ENCODE measurements around the gene TOMM40.
"Not testable (repeated sequence)": the region's sequence is repeated elsewhere in the genome, so short reads cannot be mapped to it uniquely, and the experiment has no call there.

TOMM40 gene

DNA sequence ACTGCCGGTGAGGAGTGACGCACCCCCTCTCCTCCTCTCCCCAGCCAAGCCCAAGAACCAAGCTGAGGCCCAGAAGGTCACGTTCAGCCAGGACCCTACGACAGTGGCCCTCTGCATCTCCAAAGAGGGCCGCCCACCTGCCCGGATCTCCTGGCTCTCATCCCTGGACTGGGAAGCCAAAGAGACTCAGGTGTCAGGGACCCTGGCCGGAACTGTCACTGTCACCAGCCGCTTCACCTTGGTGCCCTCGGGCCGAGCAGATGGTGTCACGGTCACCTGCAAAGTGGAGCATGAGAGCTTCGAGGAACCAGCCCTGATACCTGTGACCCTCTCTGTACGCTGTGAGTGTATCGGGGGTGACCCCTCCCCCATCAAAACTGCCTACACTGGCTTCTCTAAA lies 19.2 kb upstream of the TOMM40 start:
- DNase-seq (ENCODE audit: low read depth), result no peak

DNA sequence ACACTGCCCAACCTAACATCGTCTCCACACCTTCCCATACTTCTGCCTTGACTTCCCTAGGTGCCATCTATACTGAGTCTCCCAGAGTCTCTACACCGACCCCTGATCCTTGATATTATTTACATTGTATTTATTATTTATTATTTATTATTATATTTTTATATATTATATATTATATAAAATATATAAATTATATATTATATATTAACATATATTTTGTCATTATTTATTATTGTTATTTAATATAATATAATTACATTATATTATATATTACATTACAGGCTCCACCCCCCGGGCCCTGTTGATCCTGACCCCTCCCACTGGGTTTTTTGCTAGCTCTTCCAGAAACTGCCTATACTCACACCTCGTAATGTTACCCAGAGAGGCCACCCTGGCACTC lies 18.4 kb upstream of the TOMM40 start:
- DNase-seq (ENCODE audit: low read depth), result no peak

DNA sequence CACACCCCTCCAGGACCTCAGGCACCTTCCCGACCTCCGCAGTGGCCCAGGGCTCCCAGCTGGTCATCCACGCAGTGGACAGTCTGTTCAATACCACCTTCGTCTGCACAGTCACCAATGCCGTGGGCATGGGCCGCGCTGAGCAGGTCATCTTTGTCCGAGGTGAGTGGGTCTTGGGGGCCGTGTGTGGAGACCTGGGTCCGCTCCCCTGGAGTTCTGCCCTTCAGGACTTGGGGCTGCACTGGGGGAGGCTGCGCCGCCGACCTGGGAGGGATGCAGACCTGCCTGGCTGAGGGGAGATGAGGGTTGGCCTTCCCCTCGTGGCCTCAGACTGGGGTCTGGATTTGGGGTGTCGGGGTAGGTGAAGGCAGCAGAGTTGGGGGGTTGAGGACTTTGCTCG lies 16.7 kb upstream of the TOMM40 start:
- DNase-seq (ENCODE audit: low read depth), result no peak

DNA sequence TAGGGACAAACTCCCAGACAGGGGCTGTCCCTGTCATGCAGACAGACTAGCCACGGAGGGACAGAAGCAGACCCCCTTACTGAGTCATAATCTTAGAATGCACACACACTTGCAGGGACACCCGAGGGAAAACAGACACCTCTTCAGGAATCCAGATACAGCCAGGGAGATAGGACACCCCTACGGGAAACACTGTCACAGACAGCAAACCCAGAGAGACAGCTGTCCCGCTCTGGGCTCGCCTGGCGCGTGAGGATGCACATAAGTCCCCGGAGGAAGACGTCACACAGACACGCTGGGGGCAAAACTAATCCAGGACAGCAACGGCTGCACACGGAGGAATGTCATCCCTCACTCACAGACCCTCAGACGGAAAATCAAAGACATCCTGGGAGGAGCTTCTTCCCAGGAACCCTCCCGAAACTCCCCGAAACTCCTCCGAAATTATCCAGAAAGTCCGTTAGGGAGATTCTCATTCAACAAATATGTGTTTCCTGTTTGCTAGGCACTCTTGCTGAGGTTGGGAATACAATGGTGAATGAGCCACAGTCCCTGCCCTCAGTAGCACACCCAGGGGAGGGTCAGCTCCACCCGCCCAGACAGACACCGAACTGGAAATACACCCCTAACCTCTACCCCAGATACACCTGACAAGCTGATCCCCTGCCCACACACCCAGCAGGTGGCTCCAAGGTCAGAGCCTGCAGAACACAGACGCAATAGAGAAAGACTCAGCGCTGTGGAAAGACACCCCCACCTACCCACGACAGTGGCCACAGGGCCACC lies 15.2 kb upstream of the TOMM40 start:
- no peak for DNase-seq (ENCODE audit: low read depth)

DNA sequence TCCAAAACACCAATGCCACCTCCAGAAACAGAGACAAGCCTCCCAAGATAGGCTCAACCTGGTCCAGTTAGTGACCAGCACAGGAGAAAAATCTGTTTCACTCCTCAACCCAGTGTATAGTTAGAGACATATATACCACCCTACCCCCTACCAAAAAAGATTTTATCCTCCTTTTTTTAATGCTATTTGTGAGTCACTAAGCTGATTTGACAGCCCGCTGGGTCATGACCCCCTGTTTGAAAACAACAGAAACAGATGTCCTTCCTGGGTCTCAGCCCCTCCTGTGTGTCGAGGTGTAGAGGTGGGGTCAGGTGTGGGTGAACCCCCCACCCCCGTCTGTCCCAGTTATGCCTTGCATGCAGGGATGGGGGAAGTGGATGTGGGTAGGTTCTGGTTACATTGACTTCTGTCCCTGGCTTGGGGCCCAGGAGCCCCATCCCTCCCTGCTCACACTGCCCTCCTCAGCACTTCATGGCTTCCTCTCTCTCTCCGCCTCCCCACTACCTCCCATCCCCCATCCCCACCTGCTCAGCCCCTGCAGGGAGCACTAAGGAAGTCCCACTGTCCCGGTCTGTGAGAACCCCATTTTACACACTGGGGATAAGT lies 14.0 kb upstream of the TOMM40 start:
- DNase-seq (ENCODE audit: low read depth), result no peak

DNA sequence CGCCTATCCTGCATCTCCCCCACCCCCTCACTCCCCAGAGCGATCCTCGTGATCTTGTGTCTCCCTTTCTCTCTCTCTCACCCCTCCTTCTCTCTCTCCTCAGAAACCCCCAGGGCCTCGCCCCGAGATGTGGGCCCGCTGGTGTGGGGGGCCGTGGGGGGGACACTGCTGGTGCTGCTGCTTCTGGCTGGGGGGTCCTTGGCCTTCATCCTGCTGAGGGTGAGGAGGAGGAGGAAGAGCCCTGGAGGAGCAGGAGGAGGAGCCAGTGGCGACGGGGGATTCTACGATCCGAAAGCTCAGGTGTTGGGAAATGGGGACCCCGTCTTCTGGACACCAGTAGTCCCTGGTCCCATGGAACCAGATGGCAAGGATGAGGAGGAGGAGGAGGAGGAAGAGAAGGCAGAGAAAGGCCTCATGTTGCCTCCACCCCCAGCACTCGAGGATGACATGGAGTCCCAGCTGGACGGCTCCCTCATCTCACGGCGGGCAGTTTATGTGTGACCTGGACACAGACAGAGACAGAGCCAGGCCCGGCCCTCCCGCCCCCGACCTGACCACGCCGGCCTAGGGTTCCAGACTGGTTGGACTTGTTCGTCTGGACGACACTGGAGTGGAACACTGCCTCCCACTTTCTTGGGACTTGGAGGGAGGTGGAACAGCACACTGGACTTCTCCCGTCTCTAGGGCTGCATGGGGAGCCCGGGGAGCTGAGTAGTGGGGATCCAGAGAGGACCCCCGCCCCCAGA lies 12.8 kb upstream of the TOMM40 start:
- DNase-seq (ENCODE audit: low read depth), result no peak

DNA sequence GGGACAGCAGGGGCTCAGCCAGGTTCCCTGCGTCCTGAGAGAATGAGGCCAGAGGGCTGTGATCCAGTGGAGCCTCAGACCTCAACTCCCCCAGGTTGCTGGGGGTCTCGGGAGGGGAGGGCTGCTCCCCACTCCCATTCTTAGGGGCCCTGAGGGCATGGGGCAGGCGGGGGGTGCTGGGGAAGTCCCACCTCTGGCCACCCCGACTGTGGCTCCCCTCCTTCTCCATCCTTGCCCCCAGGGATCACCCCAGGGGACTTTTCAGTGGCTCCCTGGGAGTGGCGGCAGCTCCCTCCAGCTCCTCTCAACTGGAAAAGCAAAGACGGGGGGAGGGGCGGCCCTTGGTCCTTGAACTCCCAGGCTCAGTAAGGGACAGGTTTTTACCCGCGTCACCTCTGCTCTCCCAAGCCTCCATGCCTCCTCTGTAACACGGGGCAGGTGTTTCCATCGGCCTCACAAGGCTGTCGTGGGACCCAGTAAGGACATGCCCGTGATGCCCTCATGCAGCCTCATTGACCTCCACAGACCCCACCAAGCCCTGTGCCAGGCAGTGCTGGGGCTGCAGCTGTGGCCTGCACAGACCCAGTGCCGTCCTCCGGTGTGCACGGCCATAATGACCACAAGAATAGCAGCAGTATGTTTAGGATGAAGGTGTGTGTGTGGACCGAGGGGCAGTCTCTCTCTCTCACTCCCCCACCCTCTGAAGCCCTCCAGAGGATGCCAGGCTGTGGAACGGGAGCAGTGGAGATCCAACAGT lies 11.6 kb upstream of the TOMM40 start:
- no peak for DNase-seq (ENCODE audit: low read depth)

DNA sequence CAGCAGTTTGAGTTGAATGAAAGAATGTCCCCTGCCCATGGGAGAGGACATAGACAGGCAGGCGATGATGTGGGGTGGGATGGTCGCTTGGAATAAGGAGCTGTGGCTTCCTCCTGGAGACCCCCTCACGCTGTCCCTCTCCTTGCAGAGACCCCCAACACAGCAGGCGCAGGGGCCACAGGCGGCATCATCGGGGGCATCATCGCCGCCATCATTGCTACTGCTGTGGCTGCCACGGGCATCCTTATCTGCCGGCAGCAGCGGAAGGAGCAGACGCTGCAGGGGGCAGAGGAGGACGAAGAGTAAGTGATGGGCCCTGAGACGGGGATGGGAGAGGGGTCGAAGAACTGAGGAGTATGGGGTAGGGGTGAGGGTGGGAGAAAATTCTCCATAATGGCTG lies 9.0 kb upstream of the TOMM40 start:
- no peak for DNase-seq (ENCODE audit: low read depth)

DNA sequence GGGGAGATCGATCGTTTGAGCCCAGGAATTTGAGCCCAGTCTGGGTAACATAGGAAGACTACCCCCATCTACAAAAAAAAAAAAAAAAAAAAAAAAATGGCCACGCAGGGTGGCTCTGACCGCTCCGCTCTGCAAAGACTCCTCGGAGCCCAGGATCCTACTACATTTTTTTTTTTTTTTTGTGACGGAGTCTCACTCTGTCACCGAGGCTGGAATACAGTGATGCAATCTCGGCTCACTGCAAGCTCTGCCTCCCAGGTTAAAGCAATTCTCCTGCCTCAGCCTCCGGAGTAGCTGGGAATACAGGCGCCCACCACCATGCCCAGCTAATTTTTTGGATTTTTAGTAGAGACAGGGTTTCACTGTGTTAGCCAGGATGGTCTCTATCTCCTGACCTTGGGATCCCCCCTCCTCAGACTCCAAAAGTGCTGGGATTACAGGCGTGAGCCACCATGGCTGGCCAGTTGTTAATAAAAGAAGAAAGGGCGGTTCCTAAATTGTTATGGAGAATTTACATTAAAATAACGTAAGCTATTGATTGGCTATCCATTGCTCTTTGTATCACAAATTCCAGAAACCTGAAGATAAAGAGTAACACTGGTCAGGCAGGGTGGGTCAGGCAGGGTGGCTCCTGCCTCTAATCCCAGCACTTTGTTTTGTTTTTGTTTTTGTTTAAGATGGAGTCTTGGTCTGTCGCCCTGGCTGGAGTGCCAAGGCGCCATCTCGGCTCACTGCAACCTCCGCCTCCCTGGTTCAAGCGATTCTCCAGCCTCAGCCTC lies 8.2 kb upstream of the TOMM40 start:
- not testable (repeated sequence) for DNase-seq (ENCODE audit: low read depth)

DNA sequence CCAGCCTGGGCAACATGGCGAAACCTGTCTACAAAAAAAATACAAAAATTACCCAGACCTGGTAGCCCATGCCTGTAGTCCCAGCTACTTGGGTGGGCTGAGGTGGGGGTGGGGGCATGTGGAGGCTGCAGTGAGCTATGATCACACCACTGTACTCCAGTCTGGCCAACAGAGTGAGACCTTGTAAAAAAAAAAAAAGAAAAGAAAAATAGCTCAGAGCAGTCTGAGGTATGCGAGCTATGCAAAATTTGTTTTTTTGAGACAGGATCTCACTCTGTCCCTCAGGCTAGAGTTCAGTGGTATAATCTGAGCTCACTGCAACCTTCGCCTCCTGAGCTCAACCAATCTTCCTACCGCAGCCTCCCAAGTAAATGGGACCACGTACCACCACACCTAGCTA lies 7.1 kb upstream of the TOMM40 start:
- DNase-seq (ENCODE audit: low read depth), result no peak

DNA sequence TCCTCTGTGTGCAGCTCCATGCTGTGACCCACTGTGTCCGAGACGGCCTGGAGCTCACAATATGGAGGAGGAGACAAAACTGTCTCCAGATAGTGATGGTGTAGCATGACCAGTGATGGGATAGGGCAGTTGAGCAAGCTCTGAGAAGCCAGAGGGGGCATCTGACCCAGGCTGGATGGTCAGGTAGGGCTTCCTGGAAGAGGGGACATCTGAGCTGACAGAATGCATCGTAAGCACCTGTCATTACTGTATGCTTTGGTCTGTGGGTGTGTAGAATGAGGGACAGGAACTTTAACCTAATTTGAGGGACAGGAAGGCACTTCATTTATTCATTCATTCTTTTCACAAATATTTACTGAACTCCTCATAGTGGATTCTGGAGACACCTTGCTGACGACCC lies 6.5 kb upstream of the TOMM40 start:
- DNase-seq (ENCODE audit: low read depth), result no peak

DNA sequence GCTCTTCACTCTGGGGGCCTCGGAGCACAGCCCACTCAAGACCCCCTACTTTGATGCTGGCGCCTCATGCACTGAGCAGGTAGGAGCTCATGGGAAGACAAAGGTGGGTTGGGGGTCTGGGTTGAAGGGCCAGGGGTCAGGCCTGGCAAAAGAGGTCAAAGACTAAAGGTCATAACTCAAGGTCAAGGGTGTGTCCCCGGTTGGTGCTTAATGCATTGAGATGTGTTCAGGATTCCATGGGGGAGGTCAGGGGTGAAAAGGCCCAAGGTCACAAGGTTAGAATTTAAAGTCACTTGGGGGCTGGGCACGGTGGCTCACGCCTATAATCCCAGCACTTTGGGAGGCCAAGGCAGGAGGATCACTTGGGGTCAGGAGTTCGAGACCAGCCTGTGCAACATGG lies 4.9 kb upstream of the TOMM40 start:
- DNase-seq (ENCODE audit: low read depth), result no peak

DNA sequence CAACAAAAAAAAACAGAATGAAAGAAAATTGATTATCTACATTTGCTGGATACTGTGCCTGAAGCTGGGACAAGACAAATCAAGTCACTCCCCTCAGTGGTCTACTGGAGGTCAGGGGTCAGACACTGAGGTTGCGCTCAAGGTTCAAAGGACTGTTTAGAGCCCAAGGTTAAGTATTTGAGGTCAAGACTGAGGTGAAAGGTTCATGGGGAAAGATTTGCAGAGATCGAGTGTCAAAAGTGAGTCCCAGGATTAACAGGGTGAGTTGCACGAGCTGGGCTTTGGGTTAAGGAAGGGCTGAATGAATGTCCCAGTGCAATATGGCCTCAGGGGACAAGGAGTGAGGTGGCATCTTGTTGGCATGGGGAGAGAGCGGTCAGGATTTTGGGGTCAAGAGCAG lies 3.4 kb upstream of the TOMM40 start:
- DNase-seq (ENCODE audit: low read depth), result no peak

DNA sequence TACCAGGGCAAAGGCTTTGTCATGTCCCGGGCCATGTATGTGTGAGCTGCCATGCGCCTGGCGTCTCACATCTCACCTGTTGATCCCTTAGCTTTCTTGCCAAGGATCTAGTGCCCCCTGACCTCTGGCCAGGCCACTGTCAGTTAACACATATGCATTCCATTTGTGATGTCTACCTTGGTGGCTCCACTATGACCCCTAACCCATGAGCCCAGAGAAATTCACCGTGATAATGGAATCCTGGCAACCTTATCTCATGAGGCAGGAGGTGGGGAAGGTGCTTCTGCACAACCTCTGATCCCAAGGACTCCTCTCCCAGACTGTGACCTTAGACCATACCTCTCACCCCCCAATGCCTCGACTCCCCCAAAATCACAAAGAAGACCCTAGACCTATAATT lies 2.7 kb upstream of the TOMM40 start:
- not testable (repeated sequence) for DNase-seq (ENCODE audit: low read depth)

DNA sequence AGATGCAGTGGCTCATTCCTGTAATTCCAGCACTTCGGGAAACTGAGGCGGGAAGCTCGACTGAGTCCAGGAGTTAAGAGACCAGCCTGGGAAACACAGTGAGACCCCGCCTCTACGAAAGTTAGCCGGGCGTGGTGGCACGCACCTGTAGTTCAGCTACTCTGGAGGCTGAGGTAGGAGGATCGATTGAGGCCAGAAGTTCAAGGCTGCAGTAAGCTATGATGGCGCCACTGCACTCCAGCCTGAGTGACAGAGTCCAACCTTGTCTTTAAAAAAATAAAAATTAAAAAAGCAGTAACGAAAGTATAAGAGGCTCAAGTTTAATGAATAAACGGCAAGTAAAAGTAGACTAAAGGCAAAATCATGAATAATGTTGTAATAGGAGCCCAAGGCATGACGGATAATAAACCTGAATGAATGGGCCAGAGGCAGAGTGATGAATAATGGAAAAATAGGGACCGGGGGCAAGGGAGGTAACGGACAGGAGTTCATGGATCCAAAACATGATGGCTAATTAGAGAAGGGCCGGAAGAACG lies 1.2 kb upstream of the TOMM40 start:
- DNase-seq (ENCODE audit: low read depth), result no peak

DNA sequence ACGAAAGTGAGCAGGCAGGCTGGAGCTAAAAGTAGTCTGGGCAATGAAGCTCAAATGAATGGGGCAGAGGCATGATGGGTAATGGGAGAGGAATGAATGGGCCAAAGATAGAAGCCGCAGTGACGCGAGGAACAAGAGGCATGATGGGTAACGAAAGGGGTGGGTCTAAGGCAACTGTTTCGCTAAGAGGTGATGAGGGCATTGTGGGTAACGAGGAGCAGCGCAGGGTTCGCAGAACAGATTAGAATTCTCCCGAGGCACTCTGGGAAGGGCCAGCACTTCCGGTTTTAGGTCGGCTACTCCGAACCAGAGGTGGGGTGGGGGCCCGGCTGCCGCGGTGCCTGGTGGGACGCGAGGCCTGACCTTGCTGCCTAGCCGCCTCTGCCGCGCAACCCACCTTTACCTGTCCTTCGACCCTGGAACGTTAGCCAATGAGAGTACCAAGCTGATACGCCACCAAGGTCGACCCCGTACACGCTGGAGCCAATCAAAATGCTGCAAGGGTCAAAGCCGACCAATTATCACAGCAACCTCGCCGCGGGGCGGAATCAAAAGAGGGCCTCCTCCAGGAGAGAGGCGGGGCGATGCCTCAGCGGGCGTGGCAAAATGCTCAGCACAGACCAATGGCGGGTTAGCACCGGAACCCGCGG lies 563 bp upstream of the TOMM40 start:
- DNase-seq (ENCODE audit: low read depth), result no peak

DNA sequence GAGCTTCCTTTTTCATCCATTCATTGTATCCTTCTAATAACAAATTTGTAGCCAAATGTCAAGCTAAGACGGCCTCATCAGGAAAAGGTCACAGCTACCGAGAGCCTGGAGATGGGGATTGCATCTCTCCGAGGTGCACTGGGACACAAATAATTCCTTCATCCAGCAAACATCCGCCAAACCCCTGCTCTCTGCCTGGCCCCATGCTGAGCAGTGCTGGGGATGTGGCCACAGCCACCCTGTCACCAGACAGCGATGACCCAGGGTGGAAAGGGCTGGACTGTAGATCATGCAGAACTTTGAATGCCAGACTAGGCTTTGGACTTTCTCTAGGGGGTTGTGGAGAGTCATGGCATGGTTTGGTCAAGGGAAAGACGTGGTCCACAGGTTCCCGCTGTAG lies 1.9 kb downstream of the TOMM40 start:
- no peak for DNase-seq (ENCODE audit: low read depth)

DNA sequence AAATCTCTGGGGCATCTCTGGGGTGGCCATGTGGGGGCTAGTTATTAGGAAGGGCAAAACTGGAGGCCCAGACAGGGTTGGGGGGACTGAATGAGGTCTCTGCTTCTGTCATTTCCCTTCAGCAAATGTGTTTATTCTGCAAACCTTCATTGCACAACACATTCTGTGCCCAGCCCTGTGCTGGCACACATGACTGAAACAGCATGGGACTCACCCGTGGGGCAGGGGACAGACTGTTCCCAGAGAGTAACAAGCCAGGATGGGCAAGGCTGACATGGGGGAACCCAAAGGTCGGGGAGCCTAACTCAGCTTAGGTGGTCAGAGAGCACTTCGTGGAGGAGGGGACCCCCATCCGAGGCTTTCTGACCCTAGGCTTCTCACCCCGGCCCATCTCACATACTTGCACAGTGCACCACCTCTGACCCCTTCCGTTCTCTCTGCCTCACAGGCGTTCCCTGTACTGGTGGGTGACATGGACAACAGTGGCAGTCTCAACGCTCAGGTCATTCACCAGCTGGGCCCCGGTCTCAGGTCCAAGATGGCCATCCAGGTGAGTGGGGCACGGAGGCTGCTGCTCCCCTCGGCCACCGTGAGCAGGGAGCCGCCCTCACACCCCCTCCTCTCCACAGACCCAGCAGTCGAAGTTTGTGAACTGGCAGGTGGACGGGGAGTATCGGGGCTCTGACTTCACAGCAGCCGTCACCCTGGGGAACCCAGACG lies 2.4 kb downstream of the TOMM40 start:
- no peak for DNase-seq (ENCODE audit: low read depth)

DNA sequence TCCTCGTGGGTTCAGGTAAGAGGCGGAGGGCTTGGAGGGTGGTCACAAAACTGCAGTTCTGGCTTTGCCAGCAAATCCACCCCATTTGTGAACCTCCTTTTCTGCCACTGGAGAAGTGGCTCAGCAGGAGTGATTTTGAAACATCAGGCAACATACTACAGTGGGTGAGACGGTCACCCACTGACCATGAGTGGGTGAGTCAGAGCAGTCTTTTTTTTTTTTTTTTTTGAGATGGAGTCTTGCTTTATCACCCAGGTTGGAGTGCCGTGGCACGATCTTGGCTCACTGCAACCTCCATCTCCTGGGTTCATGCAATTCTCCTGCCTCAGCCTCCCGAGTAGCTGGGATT lies 3.0 kb downstream of the TOMM40 start:
- DNase-seq (ENCODE audit: low read depth), result no peak

DNA sequence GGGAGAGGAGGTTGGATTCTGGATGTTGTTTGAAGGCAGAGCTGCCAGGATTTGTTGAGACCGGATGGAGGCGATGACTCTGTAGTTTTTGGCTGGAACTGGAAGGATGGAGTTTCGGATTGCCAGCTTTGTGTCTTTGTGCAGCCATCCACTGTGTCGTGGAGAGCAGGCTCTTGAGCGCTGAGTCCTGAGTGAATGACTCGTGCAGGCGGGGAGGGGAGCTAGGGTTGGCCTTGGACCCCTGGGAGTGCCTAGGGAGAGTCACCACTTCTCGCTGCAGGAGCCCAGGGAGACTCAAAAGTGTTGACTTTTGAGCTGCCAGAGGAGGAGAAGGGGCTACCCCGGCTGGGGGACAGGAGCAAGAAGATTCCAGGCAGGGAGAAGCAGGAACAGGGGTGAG lies 3.9 kb downstream of the TOMM40 start:
- no peak for DNase-seq (ENCODE audit: low read depth)

Data from T follicular helper cell (primary cell).